ENCODE data around the gene TRIM10.
"Not testable (repeated sequence)": the region's sequence is repeated elsewhere in the genome, so short reads cannot be mapped to it uniquely, and the experiment has no call there.

The TRIM10 gene

DNA sequence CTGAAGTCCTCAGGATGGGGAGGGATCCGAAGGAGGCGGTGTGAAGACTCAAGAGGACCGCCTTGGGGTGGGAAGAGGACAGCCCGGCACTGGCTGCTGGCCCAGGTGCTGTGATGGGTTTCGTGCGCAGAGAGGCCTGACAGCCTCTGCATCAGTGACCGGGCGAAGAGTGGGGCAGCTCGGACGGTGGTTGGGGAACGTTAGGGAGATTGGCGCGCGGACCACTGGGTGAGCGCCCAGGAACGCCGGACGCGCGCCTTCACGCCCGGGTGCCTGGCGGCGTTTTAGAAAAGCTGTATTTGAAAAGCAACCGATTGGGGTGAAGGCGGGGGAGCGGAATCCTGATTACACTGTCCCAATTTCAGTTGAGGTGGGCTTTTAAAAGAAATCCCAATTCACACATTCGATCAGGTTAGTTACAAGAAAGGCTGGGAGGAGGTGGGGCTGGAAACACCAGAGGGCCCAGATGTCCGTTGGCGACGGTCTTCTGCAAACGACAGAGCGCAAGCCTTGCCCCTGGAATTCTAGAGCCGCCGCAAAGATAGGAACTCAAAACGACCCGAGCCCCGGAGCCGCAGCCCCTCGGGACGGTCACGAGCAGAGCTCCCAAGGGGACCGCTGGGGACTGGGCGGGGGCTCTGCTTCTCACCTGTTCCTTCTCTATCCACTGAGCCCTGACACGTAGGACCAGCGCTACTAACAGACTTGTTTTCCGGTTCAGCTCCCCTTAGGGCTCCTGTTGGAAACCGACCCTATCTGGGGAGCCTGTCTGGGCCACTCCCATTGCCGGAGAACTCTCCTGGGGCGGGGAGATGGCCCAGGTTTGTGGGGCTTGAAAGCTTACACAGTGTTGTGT lies 33.5 kb downstream of the TRIM10 start:
- DNase-seq (ENCODE audit: low spot score): no peak

DNA sequence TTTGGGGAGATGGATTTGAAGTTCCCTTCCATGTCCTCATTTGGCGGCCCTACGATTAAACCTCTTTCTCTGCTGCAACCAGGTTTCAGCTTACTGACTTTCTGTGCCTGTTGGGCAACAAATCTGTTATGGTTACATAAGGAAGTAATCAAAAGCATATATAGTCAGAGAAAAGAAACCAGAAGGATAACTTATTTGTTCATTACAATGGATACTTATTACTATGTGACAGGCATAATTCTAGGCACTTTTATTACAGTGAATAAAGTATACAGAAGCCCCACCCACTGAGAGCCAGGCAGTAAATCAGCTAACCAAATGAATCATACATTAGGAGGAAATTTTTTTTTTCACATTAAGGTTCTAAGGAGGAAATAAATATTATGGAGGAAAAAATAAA lies 38.5 kb downstream of the TRIM10 start:
- DNase-seq (ENCODE audit: low spot score): no peak

DNA sequence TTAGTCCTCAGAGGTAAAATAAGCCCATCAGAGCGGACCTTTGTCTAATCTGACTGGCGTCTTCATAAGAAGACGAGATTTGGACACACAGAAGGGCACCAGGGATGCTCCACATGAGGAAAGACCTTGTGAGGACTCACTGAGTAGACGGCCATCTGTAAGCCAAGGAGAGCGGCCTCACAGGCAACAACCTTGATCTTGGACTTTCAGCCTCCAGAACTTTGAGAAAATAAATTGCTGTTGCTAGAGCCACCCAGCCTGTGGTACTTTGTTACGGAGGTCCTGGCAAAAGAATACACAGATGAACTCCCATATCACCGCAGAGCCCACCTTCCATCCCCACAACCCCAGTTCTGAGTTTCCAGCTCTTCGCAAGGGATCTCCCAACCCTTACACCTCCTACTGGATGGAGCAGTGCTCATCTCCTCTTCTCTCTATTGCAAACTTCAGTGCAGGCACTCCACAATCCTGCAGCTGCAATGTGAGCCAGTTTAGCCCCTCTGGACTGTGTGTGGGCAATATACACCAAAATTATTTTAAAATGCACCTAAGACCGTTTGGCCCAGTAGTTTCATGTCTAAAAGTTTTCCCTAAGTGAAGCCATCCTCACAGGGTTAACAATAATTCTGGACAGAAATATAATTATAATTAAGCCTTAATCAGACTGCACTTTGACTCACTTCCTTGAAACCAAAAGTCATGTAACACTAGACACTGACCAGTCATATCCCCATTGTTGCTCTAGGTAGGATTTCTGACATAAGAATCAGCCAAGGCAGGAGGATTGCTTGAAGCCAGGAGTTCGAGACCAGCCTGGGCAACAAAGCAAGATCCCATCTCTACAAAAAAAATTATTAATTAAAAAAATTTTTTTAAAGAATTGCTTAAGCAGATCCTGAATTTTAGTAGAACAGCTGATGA lies 39.3 kb downstream of the TRIM10 start:
- DNase-seq (ENCODE audit: low spot score): no peak

GRCh38 chr6:30118691-30119090 lies 42.3 kb downstream of the TRIM10 start:
- not testable (repeated sequence) for DNase-seq (ENCODE audit: low spot score)

DNA sequence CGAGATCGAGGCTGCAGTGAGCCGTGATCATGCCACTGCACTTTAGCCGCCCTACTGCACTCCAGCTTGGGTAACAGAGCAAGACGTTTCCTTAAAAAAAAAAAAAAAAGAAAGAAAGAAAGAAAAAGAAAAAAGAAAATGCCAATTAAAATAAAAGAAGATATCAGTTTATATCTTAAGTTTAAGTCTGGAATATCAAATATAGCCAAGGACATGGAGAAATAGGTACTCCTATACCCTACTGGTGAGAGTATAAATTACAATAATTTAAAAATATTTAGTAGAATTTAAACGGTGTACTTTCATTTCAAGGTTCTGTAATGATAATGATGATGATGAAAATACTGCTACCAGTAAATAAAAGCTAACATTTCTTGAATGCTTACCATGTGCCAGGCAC lies 44.3 kb downstream of the TRIM10 start:
- DNase-seq (ENCODE audit: low spot score): no peak

DNA sequence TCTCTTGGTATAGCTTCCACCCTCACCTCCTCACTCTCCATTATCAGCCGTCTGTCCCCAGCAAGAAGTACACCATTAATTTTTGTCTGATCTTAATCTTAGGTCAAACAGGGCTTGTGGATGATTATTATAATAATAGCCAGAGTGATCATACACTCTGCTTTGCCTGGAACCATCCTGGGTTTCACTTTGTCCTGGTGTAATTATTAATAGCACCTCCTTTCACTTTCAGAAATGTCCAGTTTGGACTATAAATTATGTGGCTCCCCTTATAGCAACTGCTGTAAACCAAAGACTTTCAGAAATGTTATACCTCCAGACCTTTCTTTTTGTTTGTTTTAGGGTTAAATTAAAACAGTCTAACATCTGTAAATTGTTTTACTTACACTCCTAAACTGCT lies 47.2 kb downstream of the TRIM10 start:
- DNase-seq (ENCODE audit: low spot score): no peak

DNA sequence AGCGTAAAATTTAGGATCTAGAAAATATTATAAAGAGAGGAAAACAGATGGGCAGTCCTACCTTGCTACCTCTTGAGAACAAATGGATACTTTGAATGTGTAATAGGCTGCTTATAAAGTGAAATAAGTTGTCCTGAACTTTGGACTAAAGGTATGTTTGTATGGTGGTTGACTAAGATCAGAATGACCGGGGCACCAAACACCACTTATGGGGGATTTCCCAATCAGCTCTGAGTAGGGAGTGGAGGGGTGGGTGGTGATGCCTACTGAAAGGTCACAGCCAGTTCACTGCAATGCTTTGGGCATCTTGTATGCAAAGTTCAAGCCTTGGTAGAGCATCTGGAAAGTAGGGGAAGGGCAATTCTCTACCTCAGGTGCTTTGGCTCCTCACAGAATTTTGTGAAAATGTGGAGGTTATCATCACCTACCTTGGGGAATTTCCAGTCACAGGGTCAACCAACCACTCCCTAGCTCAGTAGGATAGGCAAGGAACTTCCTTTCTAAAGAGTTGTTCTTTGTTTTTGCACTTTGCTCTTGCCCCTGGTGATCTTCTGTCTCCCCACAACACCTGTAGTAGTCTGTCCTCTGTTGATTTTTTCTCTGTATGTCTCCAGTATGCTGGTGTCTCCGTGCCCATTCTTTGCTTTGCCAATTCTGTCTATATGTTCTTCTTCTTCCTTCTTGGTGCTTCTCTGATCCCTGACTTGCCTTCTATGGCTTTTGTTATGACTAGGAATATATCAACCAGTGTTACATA lies 47.8 kb downstream of the TRIM10 start, which contains the start of gene TRIM31:
TRIM31 (minus strand) TSS at position 88 of the 757 bp plus-strand sequence. CDS start 285 bp downstream, outside the sequence.
- DNase-seq (ENCODE audit: low spot score): no peak

- no peak for DNase-seq (ENCODE audit: low spot score)
Measured at GRCh38 chr6:30112402-30112994, 48.5 kb downstream of the TRIM10 start.

DNA sequence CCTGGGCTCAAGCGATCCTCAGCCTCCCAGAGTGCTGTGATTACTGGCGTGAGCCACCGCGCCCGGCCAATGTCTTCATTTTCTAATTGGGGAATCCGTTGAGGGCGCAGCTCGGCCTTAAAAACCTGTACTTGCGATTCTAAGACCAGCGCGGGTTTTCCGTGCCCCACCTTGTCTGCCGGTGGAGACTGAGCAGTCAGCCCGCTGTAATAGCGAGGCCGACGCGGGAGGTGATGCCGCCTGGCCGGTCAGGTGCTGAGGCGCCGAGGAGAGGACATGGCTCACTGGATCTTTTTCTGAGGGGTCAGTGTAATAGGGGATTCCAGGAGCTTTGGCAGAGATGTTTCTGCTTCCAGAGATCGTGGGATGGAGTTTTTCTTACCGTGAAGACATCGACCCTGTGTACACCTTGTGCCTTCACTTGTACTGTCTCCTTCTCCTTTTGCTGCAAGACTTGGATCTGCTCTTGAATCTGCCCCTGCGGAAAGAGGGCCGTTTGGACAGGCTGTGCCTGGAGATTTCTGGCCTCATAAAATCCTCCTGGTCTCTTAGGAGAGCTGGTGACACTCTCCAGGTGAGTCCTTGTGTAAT lies 49.6 kb downstream of the TRIM10 start:
- no peak for DNase-seq (ENCODE audit: low spot score)

DNA sequence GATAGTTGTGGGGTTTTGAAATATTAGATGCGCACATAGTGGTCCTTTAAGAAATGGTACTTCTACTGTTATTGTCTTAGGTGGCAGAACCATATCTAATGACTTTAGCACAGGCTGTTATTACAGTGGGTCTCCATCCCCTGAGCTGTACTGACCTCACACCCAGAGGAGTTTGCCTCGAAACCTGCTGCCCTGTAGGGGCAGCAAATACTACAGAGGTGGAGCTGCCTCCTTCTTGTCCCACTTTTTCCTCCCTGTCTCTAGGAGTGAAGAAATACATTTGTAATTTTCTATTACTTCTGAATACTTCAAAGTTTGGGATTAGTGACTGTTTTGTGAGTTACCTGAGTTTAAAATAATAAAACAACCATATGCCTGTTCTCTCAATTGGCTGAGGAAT lies 56.4 kb downstream of the TRIM10 start:
- DNase-seq (ENCODE audit: low spot score): no peak

DNA sequence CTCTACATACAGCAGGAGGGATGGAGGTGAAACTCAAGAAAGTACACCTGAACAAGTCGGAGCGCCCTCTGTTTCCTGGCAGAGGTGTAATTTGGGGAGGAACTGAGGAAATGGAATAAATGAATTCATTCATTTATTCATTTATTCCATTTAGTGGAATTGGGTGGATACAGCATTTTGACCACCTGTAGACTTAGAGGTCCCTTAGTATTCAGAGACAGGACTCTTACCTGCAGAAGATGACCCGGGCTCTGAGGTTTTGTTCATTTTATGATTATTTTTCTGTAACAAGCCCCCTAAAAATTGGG lies 57.2 kb downstream of the TRIM10 start:
- no peak for DNase-seq (ENCODE audit: low spot score)

- DNase-seq (ENCODE audit: low spot score): peak; percentile 89
Measured at GRCh38 chr6:30102970-30103871, 57.8 kb downstream of the TRIM10 start.

DNA sequence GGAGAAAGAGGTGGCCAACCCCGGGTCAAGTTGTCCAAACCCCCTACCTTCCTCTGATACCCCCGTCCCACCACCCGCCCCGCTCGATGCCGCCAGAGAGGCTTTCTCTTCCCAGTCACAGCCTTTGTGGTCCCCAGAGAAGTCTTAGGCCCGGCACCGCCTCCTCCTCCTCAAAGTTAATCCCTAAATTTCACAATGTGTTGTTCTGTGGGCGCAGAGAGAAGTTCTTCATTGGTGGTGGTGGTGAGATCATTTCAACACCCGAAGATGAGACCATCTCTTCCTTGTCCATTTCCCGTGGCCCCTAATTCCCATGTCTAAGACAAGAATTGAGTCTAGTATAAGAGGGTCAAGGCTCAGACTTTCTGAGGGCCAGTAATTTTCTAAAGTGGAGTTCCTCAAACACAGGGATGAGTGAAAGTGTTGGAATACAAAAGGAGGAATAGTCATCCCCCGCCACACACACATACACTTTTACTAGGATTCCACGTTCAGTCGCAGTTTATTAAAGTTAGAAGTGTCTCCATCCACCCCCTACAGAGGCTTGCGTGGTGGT lies 58.5 kb downstream of the TRIM10 start:
- DNase-seq (ENCODE audit: low spot score): no peak
